HEK293 (cell line): ENCODE data around the gene HDC.

Experiments
- CTCF ChIA-PET: fragments of 350-600 bp; formaldehyde crosslinking; extraction: SDS; loops from one replicate; lab custom pipeline; 2021; ENCODE audit warnings: antibody characterized with exemption; lab: Yijun Ruan, JAX
- POLR2A ChIA-PET: fragments of 300-600 bp; formaldehyde crosslinking; extraction: SDS; loops from one replicate; lab custom pipeline; 2020; ENCODE audit warnings: antibody characterized with exemption, inconsistent platforms; lab: Yijun Ruan, JAX
- H3K27ac ChIP-seq: fragments of 200-500 bp; sonication (Bioruptor generic); 2 replicates; pipeline ENCODE4 v1.5.1; 2014; ENCODE audit warnings: low read depth, low read length, control low read depth, inconsistent platforms; ENCODE audit errors: extremely low read depth
- H3K36me3 ChIP-seq, 2 experiments: fragments of 200-500 bp in 1 of 2; sonication (Bioruptor generic) in 1 of 2; 1 replicate in 1 of 2; 2 replicates in 1 of 2; pipeline ENCODE4 v1.5.1; 2014 to 2017; ENCODE audit warnings: inconsistent platforms in 2 of 2, low read length in 2 of 2; ENCODE audit not compliant: control insufficient read depth in 2 of 2, insufficient read depth in 1 of 2
- H3K4me1 ChIP-seq: fragments of 200-500 bp; sonication (Bioruptor generic); 2 replicates; pipeline ENCODE4 v1.5.1; 2014; ENCODE audit warnings: mild to moderate bottlenecking, low read length, inconsistent platforms; ENCODE audit not compliant: control insufficient read depth, insufficient read depth
- H3K4me3 ChIP-seq: 2 replicates; pipeline ENCODE4 v1.5.1; 2011; ENCODE audit warnings: low read depth, mild to moderate bottlenecking, control low read depth, low read length, moderate library complexity
- H3K9me3 ChIP-seq: fragments of 200-500 bp; sonication (Bioruptor generic); 2 replicates; pipeline ENCODE4 v1.5.1; 2014; ENCODE audit warnings: low read depth, low read length, inconsistent platforms; ENCODE audit not compliant: control insufficient read depth, insufficient read depth
- BCL11A ChIP-seq: fragments of 450-650 bp; formaldehyde crosslinking; IDR thresholded peaks from 2 replicates; pipeline ENCODE4 v1.5.1; 2016; ENCODE audit warnings: low read depth, missing biosample characterization, missing genetic modification characterization
- EGR2 ChIP-seq: fragments of 450-650 bp; formaldehyde crosslinking; IDR thresholded peaks from 2 replicates; pipeline ENCODE4 v1.5.1; 2016; ENCODE audit warnings: low read depth, missing biosample characterization, missing genetic modification characterization
- HOXA7 ChIP-seq: sonication (generic); formaldehyde crosslinking; IDR thresholded peaks from 2 replicates; pipeline ENCODE4 v1.8.1; 2022; ENCODE audit warnings: missing genetic modification reagents, borderline replicate concordance
- OSR2 ChIP-seq: fragments of 450-650 bp; formaldehyde crosslinking; IDR thresholded peaks from 2 replicates; pipeline ENCODE4 v1.5.1; 2016; ENCODE audit warnings: missing biosample characterization, missing genetic modification characterization
- PRDM1 ChIP-seq: fragments of 450-650 bp; formaldehyde crosslinking; IDR thresholded peaks from 2 replicates; pipeline ENCODE4; 2016; ENCODE audit warnings: missing biosample characterization, missing genetic modification characterization
- RBAK ChIP-seq: fragments of 450-650 bp; formaldehyde crosslinking; IDR thresholded peaks from 2 replicates; pipeline ENCODE4 v1.5.1; 2016; ENCODE audit warnings: missing biosample characterization, missing genetic modification characterization
- SP2 ChIP-seq: fragments of 450-650 bp; formaldehyde crosslinking; IDR thresholded peaks from 2 replicates; pipeline ENCODE4 v1.5.1; 2016; ENCODE audit warnings: missing biosample characterization, missing genetic modification characterization
- SP7 ChIP-seq: fragments of 450-650 bp; formaldehyde crosslinking; IDR thresholded peaks from 2 replicates; pipeline ENCODE4 v1.5.1; 2016; ENCODE audit warnings: missing biosample characterization, missing genetic modification characterization
- TRIM28 ChIP-seq: IDR thresholded peaks from 2 replicates; pipeline ENCODE4 v1.6.1; 2011; ENCODE audit warnings: low read length, control low read depth, borderline replicate concordance
- YY1 ChIP-seq: fragments of 450-650 bp; formaldehyde crosslinking; IDR thresholded peaks from 2 replicates; pipeline ENCODE4 v1.5.1; 2018; ENCODE audit warnings: missing biosample characterization, missing genetic modification characterization
- ZFP41 ChIP-seq: fragments of 450-650 bp; formaldehyde crosslinking; IDR thresholded peaks from 2 replicates; pipeline ENCODE4 v1.5.1; 2016; ENCODE audit warnings: missing biosample characterization, missing genetic modification characterization, borderline replicate concordance
- ZFP69B ChIP-seq: fragments of 450-650 bp; formaldehyde crosslinking; IDR thresholded peaks from 2 replicates; pipeline ENCODE4 v1.5.1; 2016; ENCODE audit warnings: missing biosample characterization, missing genetic modification characterization
- ZIC2 ChIP-seq: fragments of 450-650 bp; formaldehyde crosslinking; IDR thresholded peaks from 2 replicates; pipeline ENCODE4 v1.5.1; 2016; ENCODE audit warnings: missing biosample characterization, missing genetic modification characterization
- ZNF10 ChIP-seq: fragments of 450-650 bp; formaldehyde crosslinking; IDR thresholded peaks from 2 replicates; pipeline ENCODE4 v1.5.1; 2017; ENCODE audit warnings: missing biosample characterization, missing genetic modification characterization
- ZNF157 ChIP-seq: fragments of 450-650 bp; formaldehyde crosslinking; IDR thresholded peaks from 2 replicates; pipeline ENCODE4 v1.5.1; 2016; ENCODE audit warnings: missing biosample characterization, missing genetic modification characterization
- ZNF221 ChIP-seq: fragments of 450-650 bp; formaldehyde crosslinking; IDR thresholded peaks from 2 replicates; pipeline ENCODE4 v1.5.1; 2017; ENCODE audit warnings: missing biosample characterization, missing genetic modification characterization, borderline replicate concordance
- ZNF350 ChIP-seq: fragments of 450-650 bp; formaldehyde crosslinking; IDR thresholded peaks from 2 replicates; pipeline ENCODE4 v1.5.0; 2017; ENCODE audit warnings: missing biosample characterization, mild to moderate bottlenecking, missing genetic modification characterization
- ZNF433 ChIP-seq: fragments of 450-650 bp; formaldehyde crosslinking; IDR thresholded peaks from 2 replicates; pipeline ENCODE4 v1.5.1; 2016; ENCODE audit warnings: missing biosample characterization, missing genetic modification characterization, low read depth
- ZNF529 ChIP-seq: fragments of 450-650 bp; formaldehyde crosslinking; IDR thresholded peaks from 2 replicates; pipeline ENCODE4 v1.5.1; 2017; ENCODE audit warnings: missing genetic modification characterization, missing biosample characterization; ENCODE audit not compliant: insufficient replicate concordance
- ZNF544 ChIP-seq: fragments of 450-650 bp; formaldehyde crosslinking; IDR thresholded peaks from 2 replicates; pipeline ENCODE4 v1.5.0; 2017; ENCODE audit warnings: missing biosample characterization, missing genetic modification characterization
- ZNF596 ChIP-seq: fragments of 450-650 bp; IDR thresholded peaks from 2 replicates; pipeline ENCODE4 v1.5.0; 2018; ENCODE audit warnings: missing biosample characterization, mild to moderate bottlenecking, missing genetic modification characterization, moderate library complexity
- ZNF621 ChIP-seq: fragments of 450-650 bp; formaldehyde crosslinking; IDR thresholded peaks from 2 replicates; pipeline ENCODE4 v1.5.1; 2017; ENCODE audit warnings: missing biosample characterization, missing genetic modification characterization
- ZNF747 ChIP-seq: fragments of 450-650 bp; formaldehyde crosslinking; IDR thresholded peaks from 2 replicates; pipeline ENCODE4 v1.5.1; 2016; ENCODE audit warnings: missing biosample characterization, missing genetic modification characterization
- ZNF792 ChIP-seq: fragments of 450-650 bp; formaldehyde crosslinking; IDR thresholded peaks from 2 replicates; pipeline ENCODE4 v1.5.1; 2016; ENCODE audit warnings: missing biosample characterization, missing genetic modification characterization
- ZNF843 ChIP-seq: fragments of 450-650 bp; formaldehyde crosslinking; IDR thresholded peaks from 2 replicates; pipeline ENCODE4 v1.5.1; 2016; ENCODE audit warnings: missing biosample characterization, missing genetic modification characterization
- ZXDB ChIP-seq: fragments of 450-650 bp; formaldehyde crosslinking; IDR thresholded peaks from 2 replicates; pipeline ENCODE4 v1.5.1; 2016; ENCODE audit warnings: missing biosample characterization, missing genetic modification characterization
- TF ChIP-seq, protein P1 (sequence below): fragments of 450-650 bp; formaldehyde crosslinking; IDR thresholded peaks from 2 replicates; pipeline ENCODE4 v1.5.1; 2016; ENCODE audit warnings: missing biosample characterization, missing genetic modification characterization
- TF ChIP-seq, protein P2 (sequence below): fragments of 450-650 bp; formaldehyde crosslinking; IDR thresholded peaks from 2 replicates; pipeline ENCODE4 v1.5.1; 2016; ENCODE audit warnings: missing biosample characterization, missing genetic modification characterization
- TF ChIP-seq, protein P3 (sequence below): fragments of 450-650 bp; formaldehyde crosslinking; IDR thresholded peaks from 2 replicates; pipeline ENCODE4 v1.5.1; 2016; ENCODE audit warnings: missing biosample characterization, missing genetic modification characterization
- TF ChIP-seq, protein P4 (sequence below): fragments of 450-650 bp; formaldehyde crosslinking; IDR thresholded peaks from 2 replicates; pipeline ENCODE4 v1.5.1; 2016; ENCODE audit warnings: missing biosample characterization, missing genetic modification characterization

HDC gene

DNA sequence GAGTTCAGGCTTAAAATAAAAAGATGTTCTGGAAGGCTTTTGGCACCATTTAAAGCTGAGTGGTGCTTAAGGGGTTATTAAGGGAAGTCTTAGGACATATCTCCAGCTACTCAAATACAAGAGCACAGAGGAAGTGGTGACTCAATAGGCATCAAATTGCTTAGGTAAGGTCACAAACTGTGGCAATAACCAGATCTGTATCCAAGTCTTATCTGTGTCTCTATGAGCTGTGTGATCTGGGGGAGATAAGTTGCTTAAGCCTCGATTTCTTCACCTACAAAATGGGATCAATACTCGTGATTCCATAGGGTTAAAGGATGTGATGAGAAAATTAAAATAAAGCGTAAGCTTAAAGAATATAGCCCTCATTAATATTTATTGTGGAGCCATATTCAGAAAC, 7.6 kb downstream of the HDC start:
- TF ChIP-seq ZNF544 (tag by site-specific recombination) (no peak), SP2 (tag by site-specific recombination) (no peak), ZNF221 (no peak), PRDM1 (no peak), ZNF747 (no peak), ZNF792 (no peak), ZNF157 (no peak), ZFP41 (no peak), EGR2 (tag by site-specific recombination) (no peak), ZNF843 (tag by site-specific recombination) (no peak), RBAK (tag by site-specific recombination) (no peak), BCL11A (no peak), OSR2 (no peak), ZNF621 (no peak), ZNF350 (tag by site-specific recombination) (no peak)
- TF ChIP-seq, protein P1, sequence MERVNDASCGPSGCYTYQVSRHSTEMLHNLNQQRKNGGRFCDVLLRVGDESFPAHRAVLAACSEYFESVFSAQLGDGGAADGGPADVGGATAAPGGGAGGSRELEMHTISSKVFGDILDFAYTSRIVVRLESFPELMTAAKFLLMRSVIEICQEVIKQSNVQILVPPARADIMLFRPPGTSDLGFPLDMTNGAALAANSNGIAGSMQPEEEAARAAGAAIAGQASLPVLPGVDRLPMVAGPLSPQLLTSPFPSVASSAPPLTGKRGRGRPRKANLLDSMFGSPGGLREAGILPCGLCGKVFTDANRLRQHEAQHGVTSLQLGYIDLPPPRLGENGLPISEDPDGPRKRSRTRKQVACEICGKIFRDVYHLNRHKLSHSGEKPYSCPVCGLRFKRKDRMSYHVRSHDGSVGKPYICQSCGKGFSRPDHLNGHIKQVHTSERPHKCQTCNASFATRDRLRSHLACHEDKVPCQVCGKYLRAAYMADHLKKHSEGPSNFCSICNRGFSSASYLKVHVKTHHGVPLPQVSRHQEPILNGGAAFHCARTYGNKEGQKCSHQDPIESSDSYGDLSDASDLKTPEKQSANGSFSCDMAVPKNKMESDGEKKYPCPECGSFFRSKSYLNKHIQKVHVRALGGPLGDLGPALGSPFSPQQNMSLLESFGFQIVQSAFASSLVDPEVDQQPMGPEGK (tag by site-specific recombination) = no peak
- TF ChIP-seq, protein P2, sequence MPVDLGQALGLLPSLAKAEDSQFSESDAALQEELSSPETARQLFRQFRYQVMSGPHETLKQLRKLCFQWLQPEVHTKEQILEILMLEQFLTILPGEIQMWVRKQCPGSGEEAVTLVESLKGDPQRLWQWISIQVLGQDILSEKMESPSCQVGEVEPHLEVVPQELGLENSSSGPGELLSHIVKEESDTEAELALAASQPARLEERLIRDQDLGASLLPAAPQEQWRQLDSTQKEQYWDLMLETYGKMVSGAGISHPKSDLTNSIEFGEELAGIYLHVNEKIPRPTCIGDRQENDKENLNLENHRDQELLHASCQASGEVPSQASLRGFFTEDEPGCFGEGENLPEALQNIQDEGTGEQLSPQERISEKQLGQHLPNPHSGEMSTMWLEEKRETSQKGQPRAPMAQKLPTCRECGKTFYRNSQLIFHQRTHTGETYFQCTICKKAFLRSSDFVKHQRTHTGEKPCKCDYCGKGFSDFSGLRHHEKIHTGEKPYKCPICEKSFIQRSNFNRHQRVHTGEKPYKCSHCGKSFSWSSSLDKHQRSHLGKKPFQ = no peak
- ChIA-PET CTCF (no interaction called here), POLR2A (no interaction called here)
- Histone ChIP-seq H3K27ac (no peak overlapping the region), H3K36me3 (no peaks in the 10 kb centered on the region), H3K4me1 (no peaks in the 10 kb centered on the region), H3K9me3 (no peaks in the 10 kb centered on the region), H3K4me3 (no peak overlapping the region)

DNA sequence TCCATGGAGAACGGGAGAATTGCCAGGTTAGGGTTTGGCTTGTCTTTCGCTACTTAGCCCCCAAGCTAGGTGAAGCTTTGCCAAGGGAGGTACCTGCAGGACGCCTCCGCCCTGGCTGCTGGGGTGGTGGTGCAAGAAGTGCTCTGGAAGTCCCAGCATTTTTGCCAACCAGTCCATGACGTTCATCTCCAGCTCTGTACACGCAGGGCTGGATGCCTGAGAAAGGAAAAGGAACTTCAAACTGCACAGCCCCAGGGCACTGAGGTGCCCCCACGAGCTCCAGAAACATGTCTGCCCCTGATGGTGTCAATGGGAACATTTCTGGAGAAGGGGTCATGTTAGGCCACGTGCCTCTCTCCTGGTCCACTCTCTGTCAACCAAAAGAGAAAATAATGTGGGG, 8.2 kb downstream of the HDC start:
- TF ChIP-seq HOXA7 (CRISPR knock-in tag) = no peak
- no peak for TF ChIP-seq ZIC2 (tag by site-specific recombination)
- Histone ChIP-seq H3K9me3 (no peaks in the 10 kb centered on the region), H3K4me1 (no peaks in the 10 kb centered on the region), H3K27ac (no peak overlapping the region), H3K4me3 (no peak overlapping the region), H3K36me3 (no peaks in the 10 kb centered on the region)
- POLR2A ChIA-PET = no interaction called here
- CTCF ChIA-PET = no interaction called here

DNA sequence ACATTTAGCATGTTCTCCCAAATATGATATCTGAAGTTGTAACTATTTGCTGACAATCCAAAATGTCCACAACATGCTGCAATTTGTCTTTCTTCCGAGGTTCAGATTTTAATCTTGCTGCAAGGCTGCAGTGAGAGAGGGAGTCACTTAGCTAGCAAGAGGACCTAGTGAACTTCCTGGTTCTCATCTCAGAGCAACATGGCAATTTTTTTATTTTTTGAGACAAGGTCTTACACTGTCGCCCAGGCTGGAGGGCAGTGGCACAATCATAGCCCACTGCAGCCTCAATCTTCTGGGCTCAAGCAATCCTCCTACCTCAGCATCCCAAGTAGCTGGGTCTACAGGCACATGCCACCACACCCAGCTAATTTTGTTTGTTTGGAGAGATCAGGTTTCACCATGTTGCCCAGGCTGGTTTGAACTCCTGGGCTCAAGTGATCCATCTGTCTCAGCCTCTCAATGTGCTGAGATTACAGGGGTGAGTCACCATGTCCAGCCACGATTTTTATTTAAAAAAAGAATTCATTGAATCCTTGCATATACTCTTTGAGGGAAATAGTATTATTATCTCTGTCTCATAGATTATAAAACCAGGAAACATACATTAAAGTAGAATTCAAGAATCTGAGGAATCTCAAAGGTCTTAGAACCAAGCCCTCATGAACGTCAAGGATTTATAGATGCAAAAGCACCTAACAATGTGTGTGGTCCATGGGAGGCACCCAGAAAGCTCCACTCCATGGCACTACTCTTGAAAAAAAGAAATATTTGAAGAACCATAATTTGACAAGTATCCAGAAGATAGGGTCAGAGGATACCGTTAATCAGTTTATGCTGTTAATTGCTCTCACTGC, 9.1 kb downstream of the HDC start:
- Histone ChIP-seq H3K27ac (no peak overlapping the region), H3K4me1 (no peaks in the 10 kb centered on the region), H3K4me3 (no peak overlapping the region), H3K36me3 (no peaks in the 10 kb centered on the region), H3K9me3 (no peaks in the 10 kb centered on the region)
- ChIA-PET POLR2A (no interaction called here), CTCF (interaction anchor here (0.6 to 1.2 kb wide), 2 partner anchors 13 to 43 kb away, joined by 3 read pairs; no protein-coding TSS in a partner anchor)
- TF ChIP-seq, protein P3, sequence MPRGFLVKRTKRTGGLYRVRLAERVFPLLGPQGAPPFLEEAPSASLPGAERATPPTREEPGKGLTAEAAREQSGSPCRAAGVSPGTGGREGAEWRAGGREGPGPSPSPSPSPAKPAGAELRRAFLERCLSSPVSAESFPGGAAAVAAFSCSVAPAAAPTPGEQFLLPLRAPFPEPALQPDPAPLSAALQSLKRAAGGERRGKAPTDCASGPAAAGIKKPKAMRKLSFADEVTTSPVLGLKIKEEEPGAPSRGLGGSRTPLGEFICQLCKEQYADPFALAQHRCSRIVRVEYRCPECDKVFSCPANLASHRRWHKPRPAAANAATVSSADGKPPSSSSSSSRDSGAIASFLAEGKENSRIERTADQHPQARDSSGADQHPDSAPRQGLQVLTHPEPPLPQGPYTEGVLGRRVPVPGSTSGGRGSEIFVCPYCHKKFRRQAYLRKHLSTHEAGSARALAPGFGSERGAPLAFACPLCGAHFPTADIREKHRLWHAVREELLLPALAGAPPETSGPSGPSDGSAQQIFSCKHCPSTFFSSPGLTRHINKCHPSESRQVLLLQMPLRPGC = peak; percentile 93
- 0 out of 2 replicates have a peak, but pooled peaks have one; percentile 23 for TF ChIP-seq ZNF843 (tag by site-specific recombination)
- TF ChIP-seq ZNF433 = no peak
- no peak for TF ChIP-seq ZFP69B (tag by site-specific recombination)
- no peak for TF ChIP-seq YY1
- no peak for TF ChIP-seq TRIM28
- TF ChIP-seq ZNF596 (tag by site-specific recombination) = no peak
- TF ChIP-seq ZXDB (tag by site-specific recombination) = peak; percentile 39; the same call in 1 of the 2 replicates
- peak; percentile 94 for TF ChIP-seq OSR2
- peak; percentile 52; the same call in 1 of the 2 replicates for TF ChIP-seq SP7 (tag by site-specific recombination)
- TF ChIP-seq ZNF10 (tag by site-specific recombination) = no peak
- TF ChIP-seq ZNF529 (tag by site-specific recombination) = no peak
- TF ChIP-seq, protein P4, sequence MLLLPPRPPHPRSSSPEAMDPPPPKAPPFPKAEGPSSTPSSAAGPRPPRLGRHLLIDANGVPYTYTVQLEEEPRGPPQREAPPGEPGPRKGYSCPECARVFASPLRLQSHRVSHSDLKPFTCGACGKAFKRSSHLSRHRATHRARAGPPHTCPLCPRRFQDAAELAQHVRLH (tag by site-specific recombination) = no peak
